DOHH2 (cell line): ENCODE results near the gene APOBEC4.

ENCODE experiments used
- H3F3A ChIP-seq: fragments of 200-600 bp; sonication (generic), shearing (Covaris generic); 2 replicates; pipeline ENCODE4 v1.6.0; 2016; ENCODE audit warnings: antibody characterized with exemption, mild to moderate bottlenecking; ENCODE audit not compliant: control insufficient read depth, insufficient read depth
- H3K27ac ChIP-seq: fragments of 200-600 bp; sonication (generic); 2 replicates; pipeline ENCODE4 v1.5.1; 2014; ENCODE audit warnings: low read depth, mild to moderate bottlenecking, low read length, moderate library complexity
- H3K27me3 ChIP-seq: fragments of 200-600 bp; sonication (generic); 2 replicates; pipeline ENCODE4 v1.6.1; 2014; ENCODE audit warnings: mild to moderate bottlenecking, low read length, mixed read lengths; ENCODE audit not compliant: control insufficient read depth
- H3K36me3 ChIP-seq: fragments of 200-600 bp; sonication (generic); 2 replicates; pipeline ENCODE4 v1.6.1; 2014; ENCODE audit warnings: mild to moderate bottlenecking, low read length, moderate library complexity, mixed read lengths; ENCODE audit not compliant: control insufficient read depth
- H3K4me1 ChIP-seq: fragments of 200-600 bp; sonication (generic); 2 replicates; pipeline ENCODE4 v1.6.1; 2014; ENCODE audit warnings: mild to moderate bottlenecking, low read length, mixed read lengths; ENCODE audit not compliant: control insufficient read depth
- H3K4me2 ChIP-seq: fragments of 200-600 bp; sonication (generic); 2 replicates; pipeline ENCODE4 v1.6.0; 2014; ENCODE audit warnings: mild to moderate bottlenecking, low read length, moderate library complexity
- H3K4me3 ChIP-seq: fragments of 200-600 bp; sonication (generic); 2 replicates; pipeline ENCODE4 v1.5.1; 2014; ENCODE audit warnings: mild to moderate bottlenecking, low read length, mixed read lengths
- H3K79me2 ChIP-seq: fragments of 200-600 bp; sonication (generic); 2 replicates; pipeline ENCODE4 v1.6.1; 2014; ENCODE audit warnings: mild to moderate bottlenecking, low read length, mixed read lengths; ENCODE audit not compliant: control insufficient read depth
- H3K9me2 ChIP-seq: fragments of 200-600 bp; sonication (generic); replicated peaks from 2 replicates; pipeline ENCODE4 v1.6.1; 2014; ENCODE audit warnings: mild to moderate bottlenecking, low read length, mixed read lengths; ENCODE audit not compliant: control insufficient read depth
- H3K9me3 ChIP-seq: fragments of 200-600 bp; sonication (generic); 2 replicates; pipeline ENCODE4 v1.6.1; 2014; ENCODE audit warnings: antibody characterized with exemption, low read length, mixed read lengths; ENCODE audit not compliant: control insufficient read depth, insufficient read depth
- H4K20me1 ChIP-seq: fragments of 200-600 bp; sonication (generic); 2 replicates; pipeline ENCODE4 v1.6.0; 2014; ENCODE audit warnings: low read depth, mild to moderate bottlenecking, antibody characterized with exemption, low read length, moderate library complexity; ENCODE audit not compliant: control insufficient read depth, insufficient read depth
- CTCF ChIP-seq: fragments of 200-600 bp; sonication (generic); IDR thresholded peaks from one replicate; pipeline ENCODE4 v1.5.1; 2014; ENCODE audit warnings: antibody characterized with exemption, mild to moderate bottlenecking, low read depth, low read length; ENCODE audit not compliant: poor library complexity, severe bottlenecking
- EZH2phosphoT487 ChIP-seq: fragments of 200-600 bp; sonication (generic); IDR thresholded peaks from 2 replicates; pipeline ENCODE4 v1.6.1; 2017; ENCODE audit warnings: borderline replicate concordance, mild to moderate bottlenecking, antibody characterized with exemption, low read length, moderate library complexity, mixed read lengths

Gene APOBEC4

GRCh38 chr1:183600634-183601033, 52.5 kb downstream of the APOBEC4 start:
- Histone ChIP-seq H3F3A (no peaks in the 10 kb centered on the region), H3K27me3 (peaks cover 26% of the 10 kb centered on the region), H3K9me3 (no peaks in the 10 kb centered on the region), H3K4me1 (peaks cover 4% of the 10 kb centered on the region; the same call in 1 of the 2 replicates), H3K27ac (no peak overlapping the region), H3K9me2 (no peaks in the 10 kb centered on the region), H3K36me3 (no peaks in the 10 kb centered on the region), H4K20me1 (no peaks in the 10 kb centered on the region), H3K4me2 (no peak overlapping the region), H3K79me2 (no peaks in the 10 kb centered on the region), H3K4me3 (no peak overlapping the region)
- TF ChIP-seq EZH2phosphoT487 (no peak), CTCF (no peak)

GRCh38 chr1:183600136-183600535, 53.0 kb downstream of the APOBEC4 start:
- no peaks in the 10 kb centered on the region for H3K9me3 ChIP-seq
- no peak overlapping the region for H3K27ac ChIP-seq
- peaks cover 2% of the 10 kb centered on the region; the same call in 1 of the 2 replicates for H3K4me1 ChIP-seq
- no peaks in the 10 kb centered on the region for H3F3A ChIP-seq
- TF ChIP-seq CTCF (no peak), EZH2phosphoT487 (no peak)
- H3K79me2 ChIP-seq: no peaks in the 10 kb centered on the region
- no peaks in the 10 kb centered on the region for H3K36me3 ChIP-seq
- no peak overlapping the region for H3K4me3 ChIP-seq
- no peaks in the 10 kb centered on the region for H4K20me1 ChIP-seq
- peaks cover 28% of the 10 kb centered on the region for H3K27me3 ChIP-seq
- H3K9me2 ChIP-seq: no peaks in the 10 kb centered on the region
- H3K4me2 ChIP-seq: no peak overlapping the region

- no peak for TF ChIP-seq EZH2phosphoT487
- TF ChIP-seq CTCF: no peak
- Histone ChIP-seq H3K9me3 (no peaks in the 10 kb centered on the region), H3K9me2 (no peaks in the 10 kb centered on the region), H3K4me2 (no peak overlapping the region), H3K79me2 (no peaks in the 10 kb centered on the region), H3K36me3 (no peaks in the 10 kb centered on the region), H3K4me1 (peaks cover 6% of the 10 kb centered on the region), H3K27me3 (peaks cover 28% of the 10 kb centered on the region), H4K20me1 (no peaks in the 10 kb centered on the region), H3F3A (no peaks in the 10 kb centered on the region), H3K4me3 (no peak overlapping the region), H3K27ac (no peak overlapping the region)
Observed at GRCh38 chr1:183598386-183598785, 54.7 kb downstream of the APOBEC4 start.
